Upper lobe of right lung (tissue), 1 donor: Measurements from ENCODE around the gene HPS1. TPM values are rescaled to one million over a fixed set of nuclear protein-coding genes. Genes with fewer than 3 reads are reported as not detected.

Experiments
- ATAC-seq: fragments of 200-7000 bp; cut with Tn5 transposase; one replicate; pipeline ENCODE4 v1.9.1; 2020; ENCODE audit warnings: mild to moderate bottlenecking, moderate library complexity
- DNase-seq: peaks from one replicate; pipeline ENCODE4 v3.0.0-alpha.2; 2020
- H3K27ac ChIP-seq: fragments of 200-600 bp; one replicate; pipeline ENCODE4 v1.8.0; 2022
- H3K27me3 ChIP-seq: fragments of 200-600 bp; one replicate; pipeline ENCODE4 v1.8.0; 2022; ENCODE audit warnings: mild to moderate bottlenecking
- H3K36me3 ChIP-seq: fragments of 200-600 bp; one replicate; pipeline ENCODE4 v1.8.0; 2022
- H3K4me1 ChIP-seq: fragments of 200-600 bp; one replicate; pipeline ENCODE4 v1.8.0; 2022
- H3K4me3 ChIP-seq: fragments of 200-600 bp; one replicate; pipeline ENCODE4 v1.8.0; 2022; ENCODE audit warnings: mild to moderate bottlenecking
- H3K9me3 ChIP-seq: fragments of 200-600 bp; one replicate; pipeline ENCODE4 v1.8.0; 2022
- intact Hi-C: fragments of 100-400 bp; cut with DNase I; formaldehyde crosslinking; loops from one replicate; pipeline ENCODE4 v1.11.0; 2022
- total RNA-seq: library from RNA; stranded (reverse); fragmentation: NEBNext Ultra II Directional; extraction: Animal tissue kit (Norgen Biotek cat#: 25700); gene quantifications from one replicate; pipeline ENCODE4 v1.2.1, GENCODE V29; 2021
- TF ChIP-seq, protein P1 (sequence below): fragments of 200-600 bp; IDR thresholded peaks from one replicate; pipeline ENCODE4 v1.8.0; 2022; ENCODE audit warnings: antibody characterized with exemption
- donor health status: DM: no; HTN: yes; CAD: no; lungs with severe emphysema.

Gene HPS1
- total RNA-seq, 1 donor from 2014 or later = 77.7 TPM

DNA sequence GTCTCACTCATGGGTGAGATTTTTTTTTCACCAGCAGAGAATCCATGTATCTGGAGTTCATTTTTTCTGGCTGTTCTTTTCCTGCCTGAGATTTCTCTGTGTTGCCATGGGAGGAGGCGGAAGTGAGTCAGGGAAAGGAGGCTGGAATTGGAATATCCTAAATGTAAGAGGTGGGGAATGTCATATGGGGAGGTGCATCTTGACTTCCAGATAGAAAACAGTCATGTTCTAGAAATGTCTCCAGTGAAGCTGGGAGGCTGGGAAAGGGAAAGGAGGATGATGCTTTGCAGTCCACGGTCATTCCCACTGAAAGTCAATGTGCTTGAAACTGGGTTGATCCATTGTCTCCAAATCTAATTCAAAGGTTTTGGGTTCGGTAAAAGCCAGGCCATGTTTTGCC, 39.7 kb upstream of the HPS1 start:
- Histone ChIP-seq H3K4me3 (no peak overlapping the region), H3K27ac (no peak overlapping the region), H3K36me3 (no peaks in the 10 kb centered on the region), H3K9me3 (no peaks in the 10 kb centered on the region), H3K27me3 (no peaks in the 10 kb centered on the region), H3K4me1 (no peaks in the 10 kb centered on the region)
- intact Hi-C loops = no loop called here
- ATAC-seq = no peak
- DNase-seq = no peak
- TF ChIP-seq, protein P1, sequence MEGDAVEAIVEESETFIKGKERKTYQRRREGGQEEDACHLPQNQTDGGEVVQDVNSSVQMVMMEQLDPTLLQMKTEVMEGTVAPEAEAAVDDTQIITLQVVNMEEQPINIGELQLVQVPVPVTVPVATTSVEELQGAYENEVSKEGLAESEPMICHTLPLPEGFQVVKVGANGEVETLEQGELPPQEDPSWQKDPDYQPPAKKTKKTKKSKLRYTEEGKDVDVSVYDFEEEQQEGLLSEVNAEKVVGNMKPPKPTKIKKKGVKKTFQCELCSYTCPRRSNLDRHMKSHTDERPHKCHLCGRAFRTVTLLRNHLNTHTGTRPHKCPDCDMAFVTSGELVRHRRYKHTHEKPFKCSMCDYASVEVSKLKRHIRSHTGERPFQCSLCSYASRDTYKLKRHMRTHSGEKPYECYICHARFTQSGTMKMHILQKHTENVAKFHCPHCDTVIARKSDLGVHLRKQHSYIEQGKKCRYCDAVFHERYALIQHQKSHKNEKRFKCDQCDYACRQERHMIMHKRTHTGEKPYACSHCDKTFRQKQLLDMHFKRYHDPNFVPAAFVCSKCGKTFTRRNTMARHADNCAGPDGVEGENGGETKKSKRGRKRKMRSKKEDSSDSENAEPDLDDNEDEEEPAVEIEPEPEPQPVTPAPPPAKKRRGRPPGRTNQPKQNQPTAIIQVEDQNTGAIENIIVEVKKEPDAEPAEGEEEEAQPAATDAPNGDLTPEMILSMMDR = no peak

DNA sequence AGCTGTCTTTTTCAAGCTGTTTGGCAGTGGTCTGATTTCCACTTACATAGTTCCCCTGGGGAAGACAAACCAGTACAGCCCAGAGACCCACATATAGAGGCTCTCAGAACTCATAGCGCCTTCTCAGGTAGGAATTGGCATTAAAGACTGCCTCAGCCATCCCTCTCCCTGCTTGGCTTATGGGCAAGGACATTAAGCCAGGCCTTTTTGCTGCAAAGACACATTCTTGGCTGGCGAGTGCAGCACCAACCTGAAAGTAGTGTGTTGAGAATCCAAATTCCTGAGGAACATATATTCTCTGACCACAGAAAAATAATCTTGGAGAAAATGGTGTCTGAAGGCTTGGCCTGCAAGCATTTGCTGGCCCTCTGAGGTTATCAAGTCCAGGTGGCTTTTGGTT, 39.2 kb upstream of the HPS1 start:
- DNase-seq = no peak
- H3K4me3 ChIP-seq = no peak overlapping the region
- no peaks in the 10 kb centered on the region for H3K36me3 ChIP-seq
- no peaks in the 10 kb centered on the region for H3K27me3 ChIP-seq
- ATAC-seq = no peak
- H3K27ac ChIP-seq = no peak overlapping the region
- intact Hi-C loops = no loop called here
- no peaks in the 10 kb centered on the region for H3K4me1 ChIP-seq
- TF ChIP-seq, protein P1 = no peak
- H3K9me3 ChIP-seq = no peaks in the 10 kb centered on the region

DNA sequence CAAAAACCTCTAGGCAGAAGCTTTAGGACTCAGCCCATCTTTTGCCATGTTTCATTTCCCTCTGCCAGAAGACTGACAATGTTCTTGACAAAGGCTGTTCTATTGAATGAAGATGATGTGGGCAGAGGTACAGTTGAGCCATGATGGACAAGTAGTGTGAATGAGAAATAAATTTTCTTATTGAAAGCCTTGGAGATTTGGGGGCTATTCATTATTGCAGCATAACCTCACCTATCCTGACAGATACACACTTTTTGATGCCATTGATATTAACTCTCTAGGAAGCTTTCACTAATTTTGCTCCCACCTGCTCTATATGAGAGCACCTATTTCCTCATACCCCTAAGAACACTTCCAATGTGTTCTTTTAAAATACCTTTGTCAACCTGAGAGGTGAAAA, 36.9 kb upstream of the HPS1 start:
- H3K27me3 ChIP-seq = no peaks in the 10 kb centered on the region
- TF ChIP-seq, protein P1 = no peak
- DNase-seq (no peak), ATAC-seq (no peak)
- no peak overlapping the region for H3K4me3 ChIP-seq
- H3K36me3 ChIP-seq = no peaks in the 10 kb centered on the region
- no peak overlapping the region for H3K27ac ChIP-seq
- intact Hi-C loops = no loop called here
- no peaks in the 10 kb centered on the region for H3K9me3 ChIP-seq
- H3K4me1 ChIP-seq = no peaks in the 10 kb centered on the region

DNA sequence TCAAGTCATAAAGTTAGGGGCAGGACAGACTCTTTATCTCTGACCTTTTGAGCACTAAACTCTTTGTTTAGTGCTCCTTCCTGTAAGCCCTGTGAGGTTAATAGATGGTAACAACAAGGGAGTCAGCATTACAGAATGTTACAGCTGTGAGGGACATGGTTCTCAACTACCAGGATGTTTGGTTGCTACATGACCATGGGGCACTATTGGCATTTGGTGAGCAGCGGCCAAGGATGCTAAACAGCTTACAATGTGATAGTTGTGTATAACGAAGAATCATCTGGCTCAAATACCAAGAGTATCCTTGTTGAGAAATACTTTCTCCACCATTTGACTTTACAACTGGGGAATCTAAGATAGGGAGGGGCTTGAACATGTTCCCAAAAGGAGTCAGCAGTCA, 35.4 kb upstream of the HPS1 start:
- no peak for DNase-seq
- intact Hi-C loops = no loop called here
- H3K4me1 ChIP-seq = no peaks in the 10 kb centered on the region

DNA sequence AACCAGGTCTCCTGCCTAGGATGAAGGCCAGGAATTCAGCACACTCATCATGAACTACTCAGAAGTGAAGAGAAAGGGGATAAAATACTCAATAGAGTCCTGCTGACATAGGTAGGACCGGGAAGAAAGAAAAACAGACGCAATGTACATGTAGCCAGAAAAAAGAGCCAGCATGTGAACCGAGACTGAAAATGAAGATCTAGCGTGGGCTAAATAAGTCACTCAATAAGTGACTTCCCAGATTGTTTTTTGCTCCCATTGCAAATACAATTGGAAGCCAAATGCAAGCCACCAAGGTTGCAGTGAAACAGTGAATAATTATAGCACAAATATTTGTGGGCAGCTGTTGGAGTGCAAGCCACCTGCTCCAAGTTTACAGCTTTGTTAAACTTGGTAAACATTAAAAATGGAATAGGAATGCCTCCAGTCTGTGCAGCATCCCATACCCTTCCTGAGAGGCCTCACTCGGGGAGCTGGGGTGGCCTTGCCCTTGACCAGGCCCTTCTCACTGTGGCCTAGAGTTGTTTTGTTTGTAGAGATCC, 34.7 kb upstream of the HPS1 start:
- no peak overlapping the region for H3K27ac ChIP-seq
- no peaks in the 10 kb centered on the region for H3K36me3 ChIP-seq
- ATAC-seq (no peak), DNase-seq (no peak)
- no peaks in the 10 kb centered on the region for H3K27me3 ChIP-seq
- TF ChIP-seq, protein P1 = no peak
- intact Hi-C loops = no loop called here
- H3K4me3 ChIP-seq = no peak overlapping the region
- no peaks in the 10 kb centered on the region for H3K4me1 ChIP-seq
- no peaks in the 10 kb centered on the region for H3K9me3 ChIP-seq

More for the DNA sequence above, 35.4 kb upstream of the HPS1 start:
- no peak for ATAC-seq
- no peak overlapping the region for H3K4me3 ChIP-seq
- H3K9me3 ChIP-seq = no peaks in the 10 kb centered on the region
- H3K27me3 ChIP-seq = no peaks in the 10 kb centered on the region
- H3K27ac ChIP-seq = no peak overlapping the region
- TF ChIP-seq, protein P1 = no peak
- no peaks in the 10 kb centered on the region for H3K36me3 ChIP-seq
